GM12878 (cell line): ENCODE measurements around the gene GPSM3. TPM values are rescaled to one million over a fixed set of nuclear protein-coding genes. Genes with fewer than 3 reads are reported as not detected.

Experiments used
- ATF7 ChIP-seq: fragments of 450-650 bp; IDR thresholded peaks from 2 replicates; pipeline ENCODE4 v1.6.1; 2016; ENCODE audit warnings: low read depth, mild to moderate bottlenecking
- BMI1 ChIP-seq: fragments of 450-650 bp; IDR thresholded peaks from 2 replicates; pipeline ENCODE4 v1.6.1; 2016; ENCODE audit warnings: mild to moderate bottlenecking, moderate library complexity, borderline replicate concordance
- BRCA1 ChIP-seq: IDR thresholded peaks from 2 replicates; pipeline ENCODE4 v1.6.1; 2011; ENCODE audit warnings: low read depth, low read length, improper control_type of control experiment
- CHD2 ChIP-seq: IDR thresholded peaks from 2 replicates; pipeline ENCODE4 v1.6.1; 2011; ENCODE audit warnings: low read depth, low read length, improper control_type of control experiment, borderline replicate concordance
- E2F8 ChIP-seq: fragments of 450-650 bp; IDR thresholded peaks from 2 replicates; pipeline ENCODE4 v1.6.1; 2018; ENCODE audit warnings: mild to moderate bottlenecking, low read depth, moderate library complexity; ENCODE audit not compliant: partially characterized antibody
- EED ChIP-seq: sonication (generic); IDR thresholded peaks from 2 replicates; pipeline ENCODE4 v1.6.1; 2016; ENCODE audit warnings: antibody characterized with exemption, low read depth
- FOS ChIP-seq: IDR thresholded peaks from 3 replicates; pipeline ENCODE4 v1.6.1; 2011; ENCODE audit warnings: borderline replicate concordance; ENCODE audit not compliant: insufficient read length; ENCODE audit errors: extremely low read depth
- HCFC1 ChIP-seq: fragments of 150-350 bp; IDR thresholded peaks from 2 replicates; pipeline ENCODE4 v1.6.1; 2014; ENCODE audit warnings: low read length
- NFXL1 ChIP-seq: fragments of 450-650 bp; IDR thresholded peaks from 2 replicates; pipeline ENCODE4 v1.6.1; 2017; ENCODE audit warnings: antibody characterized with exemption, mild to moderate bottlenecking, borderline replicate concordance
- NFYA ChIP-seq: IDR thresholded peaks from 2 replicates; pipeline ENCODE4 v1.6.1; 2011; ENCODE audit warnings: low read depth, mild to moderate bottlenecking, low read length, improper control_type of control experiment, borderline replicate concordance
- NFYB ChIP-seq: IDR thresholded peaks from 2 replicates; pipeline ENCODE4 v1.6.1; 2011; ENCODE audit warnings: low read depth, mild to moderate bottlenecking, low read length, improper control_type of control experiment, moderate library complexity; ENCODE audit not compliant: insufficient read depth
- PML ChIP-seq: IDR thresholded peaks from 2 replicates; pipeline ENCODE4 v1.6.1; 2012; ENCODE audit warnings: low read length, inconsistent platforms
- SIN3A ChIP-seq: IDR thresholded peaks from 2 replicates; pipeline ENCODE4 v1.6.1; 2012; ENCODE audit warnings: low read depth, low read length, improper control_type of control experiment
- SKIL ChIP-seq: fragments of 450-650 bp; IDR thresholded peaks from 2 replicates; pipeline ENCODE4 v1.6.1; 2017; ENCODE audit warnings: mild to moderate bottlenecking, low read depth, inconsistent platforms; ENCODE audit not compliant: poor library complexity, severe bottlenecking
- SP1 ChIP-seq: IDR thresholded peaks from one replicate; pipeline ENCODE4 v1.6.1; 2011; ENCODE audit warnings: low read depth, low read length
- SPI1 ChIP-seq: IDR thresholded peaks from 2 replicates; pipeline ENCODE4 v1.6.1; 2011; ENCODE audit warnings: low read depth, mild to moderate bottlenecking, low read length, moderate library complexity, borderline replicate concordance; ENCODE audit not compliant: insufficient read depth
- WRNIP1 ChIP-seq: IDR thresholded peaks from 2 replicates; pipeline ENCODE4 v1.6.1; 2011; ENCODE audit warnings: low read depth, low read length, improper control_type of control experiment, borderline replicate concordance
- ZNF207 ChIP-seq: fragments of 450-650 bp; IDR thresholded peaks from 2 replicates; pipeline ENCODE4 v1.6.1; 2014; ENCODE audit warnings: antibody characterized with exemption, mild to moderate bottlenecking, borderline replicate concordance
- polyA plus RNA-seq, 11 experiments: library from polyadenylated mRNA; depleted of rRNA in 4 of 11; unstranded in 6 of 11; stranded (reverse) in 5 of 11; fragments of >200 nt; fragmentation: Nextera tagmentation in 4 of 11; fragmentation: Illumina TruSeq in 1 of 11; extraction: Ambion mirVana in 4 of 11; extraction: Trizol in 1 of 11; gene quantifications; 1 replicate in 1 of 11; 2 replicates in 10 of 11; pipeline versions ENCODE4 v1.2.1 to v1.2.3, GENCODE V29; 2011 to 2016; ENCODE audit warnings: inconsistent platforms in 2 of 11, missing spikeins in 2 of 11, low read depth in 1 of 11
- total RNA-seq, 4 experiments: library from RNA; depleted of rRNA in 3 of 4; stranded (reverse); fragments of >200 nt in 3 of 4; fragmentation: Illumina TruSeq in 1 of 4; extraction: Trizol in 1 of 4; gene quantifications; 2 replicates each; pipeline versions ENCODE4 v1.2.1 to v1.2.3, GENCODE V29; 2013 to 2021
- TF ChIP-seq, protein P1 (sequence below): IDR thresholded peaks from 2 replicates; pipeline ENCODE4 v1.6.1; 2011; ENCODE audit warnings: low read depth, low read length, improper control_type of control experiment, borderline replicate concordance
- TF ChIP-seq, protein P2 (sequence below): fragments of 450-650 bp; IDR thresholded peaks from 2 replicates; pipeline ENCODE4 v1.6.1; 2017; ENCODE audit warnings: mild to moderate bottlenecking, moderate library complexity

GPSM3 gene
- total and polyA plus RNA-seq, 10 of the 15 experiments (the other 5 are each of a cell fraction or from before 2014, with no cell fraction given): 22.0 to 137 (median 113) TPM

DNA sequence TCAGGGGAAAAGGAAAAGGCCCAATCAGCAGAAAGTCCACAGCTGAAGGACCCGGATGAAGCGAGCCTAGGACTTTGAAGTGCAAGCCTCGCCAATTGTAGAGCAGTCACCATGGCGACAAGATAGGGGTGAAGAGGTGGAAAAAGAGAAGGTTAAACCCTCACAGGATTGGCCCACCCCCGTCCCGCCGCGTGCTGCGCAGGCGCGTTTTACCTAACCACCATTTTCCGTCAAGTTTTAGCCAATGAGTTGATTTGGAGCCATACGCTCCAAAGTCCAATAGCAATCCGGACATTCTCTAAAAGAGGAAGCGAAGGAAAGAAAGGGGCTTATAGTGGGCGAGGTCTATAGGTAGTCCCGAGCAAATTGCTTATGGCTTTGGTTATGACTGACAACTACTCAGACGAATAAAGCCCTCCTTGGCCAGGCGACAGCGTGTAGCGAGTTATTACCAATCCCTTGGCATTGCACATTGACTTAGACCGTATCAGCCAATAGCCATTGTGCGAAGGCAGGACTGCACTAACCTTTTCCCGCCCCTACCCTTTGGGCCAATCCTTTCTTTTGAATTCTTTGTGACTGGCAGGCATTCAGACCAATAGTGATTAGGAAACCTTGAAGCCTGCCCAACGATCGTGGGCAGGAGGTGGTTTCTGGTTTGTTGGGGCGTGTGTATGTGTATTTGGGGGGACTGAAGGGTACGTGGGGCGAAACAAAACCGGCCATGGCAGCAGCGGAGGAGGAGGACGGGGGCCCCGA lies 14.5 kb downstream of the GPSM3 start, which contains the start of gene RNF5 (continued):
- TF ChIP-seq CHD2 (peak; percentile 96), SIN3A (peak; percentile 79; the same call in 1 of the 2 replicates), EED (0 out of 2 replicates have a peak, but pooled peaks have one; percentile 9), HCFC1 (peak; percentile 6; the same call in 1 of the 2 replicates), NFYA (peak; percentile 100), SP1 (peak; percentile 98), ZNF207 (peak; percentile 44; the same call in 1 of the 2 replicates), NFXL1 (no peak), PML (no peak), E2F8 (peak; percentile 44), SPI1 (peak; percentile 95), FOS (peak; percentile 95), SKIL (peak; percentile 92), ATF7 (peak; percentile 58), NFYB (peak; percentile 99), WRNIP1 (no peak), BMI1 (peak; percentile 98), BRCA1 (no peak)
- TF ChIP-seq, protein P1, sequence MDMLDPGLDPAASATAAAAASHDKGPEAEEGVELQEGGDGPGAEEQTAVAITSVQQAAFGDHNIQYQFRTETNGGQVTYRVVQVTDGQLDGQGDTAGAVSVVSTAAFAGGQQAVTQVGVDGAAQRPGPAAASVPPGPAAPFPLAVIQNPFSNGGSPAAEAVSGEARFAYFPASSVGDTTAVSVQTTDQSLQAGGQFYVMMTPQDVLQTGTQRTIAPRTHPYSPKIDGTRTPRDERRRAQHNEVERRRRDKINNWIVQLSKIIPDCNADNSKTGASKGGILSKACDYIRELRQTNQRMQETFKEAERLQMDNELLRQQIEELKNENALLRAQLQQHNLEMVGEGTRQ: no peak
- TF ChIP-seq, protein P2, sequence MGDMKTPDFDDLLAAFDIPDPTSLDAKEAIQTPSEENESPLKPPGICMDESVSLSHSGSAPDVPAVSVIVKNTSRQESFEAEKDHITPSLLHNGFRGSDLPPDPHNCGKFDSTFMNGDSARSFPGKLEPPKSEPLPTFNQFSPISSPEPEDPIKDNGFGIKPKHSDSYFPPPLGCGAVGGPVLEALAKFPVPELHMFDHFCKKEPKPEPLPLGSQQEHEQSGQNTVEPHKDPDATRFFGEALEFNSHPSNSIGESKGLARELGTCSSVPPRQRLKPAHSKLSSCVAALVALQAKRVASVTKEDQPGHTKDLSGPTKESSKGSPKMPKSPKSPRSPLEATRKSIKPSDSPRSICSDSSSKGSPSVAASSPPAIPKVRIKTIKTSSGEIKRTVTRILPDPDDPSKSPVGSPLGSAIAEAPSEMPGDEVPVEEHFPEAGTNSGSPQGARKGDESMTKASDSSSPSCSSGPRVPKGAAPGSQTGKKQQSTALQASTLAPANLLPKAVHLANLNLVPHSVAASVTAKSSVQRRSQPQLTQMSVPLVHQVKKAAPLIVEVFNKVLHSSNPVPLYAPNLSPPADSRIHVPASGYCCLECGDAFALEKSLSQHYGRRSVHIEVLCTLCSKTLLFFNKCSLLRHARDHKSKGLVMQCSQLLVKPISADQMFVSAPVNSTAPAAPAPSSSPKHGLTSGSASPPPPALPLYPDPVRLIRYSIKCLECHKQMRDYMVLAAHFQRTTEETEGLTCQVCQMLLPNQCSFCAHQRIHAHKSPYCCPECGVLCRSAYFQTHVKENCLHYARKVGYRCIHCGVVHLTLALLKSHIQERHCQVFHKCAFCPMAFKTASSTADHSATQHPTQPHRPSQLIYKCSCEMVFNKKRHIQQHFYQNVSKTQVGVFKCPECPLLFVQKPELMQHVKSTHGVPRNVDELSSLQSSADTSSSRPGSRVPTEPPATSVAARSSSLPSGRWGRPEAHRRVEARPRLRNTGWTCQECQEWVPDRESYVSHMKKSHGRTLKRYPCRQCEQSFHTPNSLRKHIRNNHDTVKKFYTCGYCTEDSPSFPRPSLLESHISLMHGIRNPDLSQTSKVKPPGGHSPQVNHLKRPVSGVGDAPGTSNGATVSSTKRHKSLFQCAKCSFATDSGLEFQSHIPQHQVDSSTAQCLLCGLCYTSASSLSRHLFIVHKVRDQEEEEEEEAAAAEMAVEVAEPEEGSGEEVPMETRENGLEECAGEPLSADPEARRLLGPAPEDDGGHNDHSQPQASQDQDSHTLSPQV: no peak
